HG02588 (cell line): ENCODE data around the gene CCNA2.

Experiments
- ATAC-seq: cut with Tn5 transposase; IDR thresholded peaks from one replicate; pipeline ENCODE4 v1.9.1; 2021; ENCODE audit warnings: mild to moderate bottlenecking, moderate library complexity; ENCODE audit not compliant: unreplicated experiment

CCNA2 gene

GRCh38 chr4:121777625-121778024 is 46.1 kb downstream of the CCNA2 start:
- ATAC-seq: no peak

- no peak for ATAC-seq
These were observed 46.9 kb downstream of the CCNA2 start for GRCh38 chr4:121776610-121777401.

- ATAC-seq: no peak
These were observed 49.8 kb downstream of the CCNA2 start for GRCh38 chr4:121773883-121774282.

- ATAC-seq: no peak
These were observed 51.8 kb downstream of the CCNA2 start for GRCh38 chr4:121771869-121772268.

- ATAC-seq: no peak
These were observed 54.3 kb downstream of the CCNA2 start for GRCh38 chr4:121769341-121769740.

GRCh38 chr4:121767166-121767565 is 56.5 kb downstream of the CCNA2 start:
- ATAC-seq: no peak
